Activated CD8-positive, alpha-beta memory T cell treated with anti-CD3 and anti-CD28 coated beads for 4 hours (primary cell): ENCODE data around the gene UPF2.
A peak's percentile ranks its signal among the peaks of the same experiment; 100 is the strongest.

Source experiments
- DNase-seq, 2 donors: peaks; one replicate each; pipeline ENCODE4 v3.0.0-alpha.2; 2020; ENCODE audit warnings: low read depth in 2 of 2

The UPF2 gene

GRCh38 chr10:11884706-11885423 lies 157.7 kb downstream of the UPF2 start:
- DNase-seq = no peak

DNA sequence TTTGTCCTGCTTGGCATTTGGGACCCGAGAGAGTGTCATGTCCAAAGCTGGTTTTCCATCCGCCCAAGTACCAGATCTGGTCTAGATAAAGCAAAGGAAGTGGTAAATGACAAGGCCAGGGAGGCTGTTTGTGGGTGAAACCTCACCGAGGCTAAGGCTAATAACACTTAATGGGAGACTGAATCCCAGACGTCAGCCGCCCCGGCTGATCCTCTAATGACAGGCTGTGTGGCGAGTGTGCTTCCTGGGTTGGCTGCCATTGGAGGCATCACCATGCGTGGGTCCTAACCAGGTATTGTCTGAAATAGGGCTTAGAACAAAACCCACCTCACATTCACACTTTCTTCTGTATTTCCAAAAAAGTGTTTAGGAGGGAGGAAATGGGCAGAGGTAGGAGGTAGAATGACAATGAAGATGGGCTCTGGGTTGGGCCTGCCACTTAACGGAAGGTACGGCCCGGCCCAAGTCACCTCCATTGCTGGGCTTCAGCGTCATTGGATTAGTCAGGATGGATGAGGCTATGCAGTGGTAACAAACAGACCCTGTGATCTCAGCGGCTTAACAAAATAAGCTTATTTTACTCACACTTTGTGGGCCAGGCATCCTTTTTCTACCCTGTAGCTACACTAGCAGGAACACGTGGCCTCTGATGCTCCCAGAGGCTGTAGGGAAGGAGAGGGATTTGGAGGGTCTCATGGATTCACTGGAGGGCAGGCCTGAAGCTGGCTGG lies 159.8 kb downstream of the UPF2 start:
- DNase-seq = no peak

DNA sequence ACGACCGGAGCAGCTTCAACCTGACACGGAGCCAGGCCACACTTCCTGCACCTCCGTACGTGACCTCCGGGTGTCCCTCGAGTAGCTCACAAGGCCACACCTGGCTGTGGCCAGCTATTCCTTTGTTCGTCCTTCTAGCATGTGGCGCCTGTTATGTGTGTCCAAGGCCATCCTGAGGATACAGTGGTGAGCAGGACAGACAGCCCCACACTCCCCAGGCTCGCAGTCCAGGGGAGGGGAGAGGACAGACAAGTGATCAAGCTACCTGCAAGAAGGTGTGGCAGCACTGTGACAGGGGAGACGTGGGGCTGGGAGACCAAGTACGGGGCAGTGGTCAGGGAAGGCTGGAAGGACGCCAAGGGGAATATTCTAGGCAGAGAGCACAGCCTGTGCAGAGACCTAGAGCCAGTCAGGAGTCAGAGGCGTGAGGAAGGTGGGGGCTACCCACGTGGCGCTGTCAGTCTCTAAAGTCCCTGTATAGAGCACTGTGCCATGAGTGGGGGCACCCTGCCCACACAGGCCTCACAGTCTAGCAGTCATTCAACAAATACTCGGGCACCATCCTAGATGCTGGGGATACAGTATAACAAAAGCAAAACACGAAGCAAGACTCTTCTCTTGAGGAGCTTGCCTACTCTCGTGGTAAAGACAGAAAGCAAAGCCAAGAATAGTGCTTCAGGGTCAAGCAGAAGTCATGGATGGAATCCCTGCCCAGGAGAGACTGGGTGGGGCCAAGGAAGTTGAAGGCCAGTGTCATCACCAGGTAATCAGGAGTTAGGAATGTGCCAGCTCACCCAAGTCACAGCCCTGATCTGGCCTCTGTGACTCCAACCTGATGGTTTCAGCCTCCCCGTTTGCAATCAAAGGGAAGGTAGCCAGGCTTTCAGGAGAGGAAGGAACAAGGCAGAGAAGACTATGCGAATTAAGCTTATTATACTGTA lies 160.9 kb downstream of the UPF2 start:
- DNase-seq = no peak

DNA sequence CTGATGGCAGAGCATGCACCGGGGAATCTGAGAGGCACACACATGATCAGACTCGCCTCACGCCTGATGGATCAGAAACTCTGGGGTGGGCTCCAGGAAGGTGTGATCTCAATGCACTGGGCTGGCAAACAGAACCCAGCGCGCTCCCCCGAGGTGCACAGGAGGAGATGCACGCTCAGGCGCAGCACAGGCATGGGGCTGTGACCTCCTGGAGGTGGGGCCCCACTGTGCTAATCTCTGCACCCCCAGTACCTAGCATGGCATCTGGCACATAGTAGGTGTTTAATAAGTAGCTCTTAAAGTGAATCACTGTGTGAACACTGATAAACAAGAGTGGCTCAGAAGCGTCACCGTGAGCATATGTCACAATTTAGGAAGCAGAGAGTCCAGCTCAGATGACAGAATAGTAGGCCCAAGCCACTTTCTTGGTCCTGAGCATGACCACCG lies 161.6 kb downstream of the UPF2 start:
- no peak for DNase-seq

DNA sequence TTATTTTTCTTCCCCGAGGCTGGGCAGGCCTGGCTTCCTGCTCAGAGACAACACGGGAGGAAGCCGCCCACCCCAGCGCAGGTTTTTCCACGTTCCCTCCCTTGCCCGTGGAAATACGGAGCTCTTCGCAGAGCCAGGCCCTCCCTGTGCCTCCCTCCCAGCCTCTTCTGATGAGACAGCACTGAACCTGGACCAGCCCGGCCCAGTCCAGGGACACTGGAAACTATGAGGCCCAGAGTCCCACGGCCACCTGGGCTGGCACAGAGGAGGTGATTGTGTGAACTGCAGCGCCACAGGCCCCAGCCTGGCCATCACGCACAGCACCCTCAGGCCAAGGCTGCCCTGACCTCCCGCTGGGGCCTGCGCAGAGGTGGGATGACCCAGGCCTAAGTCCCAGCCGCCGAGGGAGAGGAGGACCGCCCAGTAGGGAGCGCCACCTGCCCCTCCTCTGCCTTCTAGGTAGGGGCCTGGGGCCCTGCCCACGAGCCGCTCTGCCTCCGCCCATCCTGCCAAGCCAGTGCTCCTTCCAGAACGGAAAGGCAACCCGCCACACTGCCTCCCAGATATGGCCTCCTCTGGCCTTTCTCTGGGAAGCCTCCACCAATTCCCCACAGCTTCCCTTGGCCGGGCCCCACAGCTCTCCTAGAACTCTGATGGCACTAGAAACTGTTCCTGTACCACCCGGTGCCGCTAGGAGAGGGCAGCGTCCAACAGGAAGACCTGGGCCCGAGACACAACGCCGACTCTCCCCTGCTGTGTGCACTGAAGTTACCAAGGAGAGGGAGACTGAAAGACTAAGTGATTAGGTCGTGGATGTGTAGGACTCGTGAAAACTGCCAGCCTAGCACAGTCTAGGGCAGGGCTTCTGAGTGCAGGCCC lies 162.2 kb downstream of the UPF2 start:
- DNase-seq = no peak

GRCh38 chr10:11879387-11880094 lies 163.1 kb downstream of the UPF2 start:
- no peak for DNase-seq

DNA sequence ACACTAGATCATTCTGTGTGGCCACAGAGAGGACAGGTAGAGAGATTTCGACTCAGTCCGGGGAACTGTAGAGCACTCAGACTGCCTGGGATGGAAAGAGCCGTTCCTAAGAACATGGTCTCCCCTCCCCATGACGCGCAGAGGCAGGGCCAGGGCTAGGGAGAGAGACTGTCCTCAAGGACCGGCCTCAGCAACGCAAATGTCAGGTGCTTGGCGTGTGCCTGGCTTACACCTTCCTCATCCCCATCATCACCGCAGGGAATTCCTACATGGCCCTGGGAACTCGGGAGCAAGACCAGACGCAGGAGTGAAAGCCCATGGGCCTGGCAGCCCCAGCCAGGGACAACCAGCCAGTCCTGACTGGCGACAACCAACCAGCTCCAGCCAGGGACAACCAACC lies 163.8 kb downstream of the UPF2 start:
- no peak for DNase-seq

DNA sequence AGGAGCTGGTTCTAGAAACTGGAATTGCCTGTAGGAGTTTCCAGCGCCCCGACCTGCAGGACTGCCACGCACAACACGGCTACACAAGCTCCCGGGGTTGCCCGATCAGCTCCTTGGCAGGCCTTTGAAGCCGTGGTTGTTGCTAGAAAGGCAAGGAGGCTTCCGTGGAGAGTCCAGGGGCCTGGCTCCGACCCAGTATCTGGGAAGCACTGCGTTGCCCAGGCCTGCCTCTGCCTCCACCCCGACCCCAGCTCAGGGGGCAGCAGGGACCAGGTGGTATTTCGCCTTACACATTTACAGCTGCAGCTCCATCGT lies 165.1 kb downstream of the UPF2 start:
- DNase-seq = no peak

- no peak for DNase-seq
Observed at GRCh38 chr10:11876805-11877590, 165.6 kb downstream of the UPF2 start.

GRCh38 chr10:11876324-11876723 lies 166.3 kb downstream of the UPF2 start:
- no peak for DNase-seq

- no peak for DNase-seq
Observed at GRCh38 chr10:11875494-11876281, 166.9 kb downstream of the UPF2 start.

DNA sequence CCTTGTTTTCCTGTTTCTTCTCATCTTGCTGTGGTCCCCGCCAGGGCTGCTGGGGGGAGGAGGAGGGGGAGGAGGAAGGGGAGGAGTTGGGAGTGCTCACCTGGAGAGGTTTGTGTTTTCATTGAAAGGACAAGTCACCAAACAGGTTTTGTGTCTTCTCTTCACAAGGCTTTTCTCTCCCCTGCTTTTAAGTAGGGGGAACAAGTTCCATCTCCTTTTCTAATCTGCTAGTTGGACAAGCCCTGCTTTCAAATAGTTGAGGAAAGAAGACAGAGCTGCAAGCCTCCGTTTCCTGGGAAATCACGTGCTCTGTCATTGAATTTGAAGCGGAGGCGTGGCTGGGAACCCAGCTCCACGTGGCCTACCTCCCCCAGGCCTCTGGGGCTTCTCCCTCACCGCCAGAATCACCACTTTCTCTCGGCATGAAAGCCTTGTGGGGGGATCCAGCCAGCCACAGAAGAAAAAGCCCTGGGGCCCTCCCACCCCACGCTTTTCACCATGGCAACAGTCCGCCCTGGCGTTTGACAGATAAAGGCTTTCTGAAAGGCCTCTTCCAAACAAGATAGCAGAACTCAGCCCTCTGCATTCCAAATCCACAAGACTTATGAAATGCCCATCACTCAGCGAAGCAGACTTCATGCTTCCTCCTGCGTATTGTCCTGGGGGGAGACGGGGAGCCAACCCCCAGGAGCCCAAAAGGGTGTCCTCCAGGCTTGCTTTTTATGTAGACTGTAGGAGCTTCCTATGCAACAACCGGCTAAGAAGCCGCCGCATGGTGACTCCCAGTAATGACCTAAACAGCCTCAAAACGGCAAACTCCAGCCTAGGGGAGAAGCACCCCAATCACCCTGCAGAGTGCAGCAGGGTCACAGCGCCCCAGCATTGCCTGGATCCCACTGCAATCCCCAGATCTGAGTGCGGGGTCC lies 167.8 kb downstream of the UPF2 start:
- peak; percentile 25 to 45 for DNase-seq

- no peak for DNase-seq
Observed at GRCh38 chr10:11871466-11871865, 171.1 kb downstream of the UPF2 start.

- DNase-seq = no peak
Observed at GRCh38 chr10:11870900-11871400, 171.7 kb downstream of the UPF2 start.

GRCh38 chr10:11870461-11870780 lies 172.2 kb downstream of the UPF2 start:
- DNase-seq = no peak
